Activated CD4-positive, CD25-positive, alpha-beta regulatory T cell treated with anti-CD3 and anti-CD28 coated beads, Interleukin-2, amount 50 U/mL, for 24 hours (primary cell): ENCODE data around the gene SPON1.
"Not testable (repeated sequence)": the region's sequence is repeated elsewhere in the genome, so short reads cannot be mapped to it uniquely, and the experiment has no call there.

ENCODE experiments used
- ATAC-seq, 2 donors: fragments of 150-1000 bp; cut with Tn5 transposase; one replicate each; pipeline ENCODE4 v1.10.0; 2021; ENCODE audit warnings: mild to moderate bottlenecking in 1 of 2, moderate library complexity in 1 of 2

Gene SPON1

DNA sequence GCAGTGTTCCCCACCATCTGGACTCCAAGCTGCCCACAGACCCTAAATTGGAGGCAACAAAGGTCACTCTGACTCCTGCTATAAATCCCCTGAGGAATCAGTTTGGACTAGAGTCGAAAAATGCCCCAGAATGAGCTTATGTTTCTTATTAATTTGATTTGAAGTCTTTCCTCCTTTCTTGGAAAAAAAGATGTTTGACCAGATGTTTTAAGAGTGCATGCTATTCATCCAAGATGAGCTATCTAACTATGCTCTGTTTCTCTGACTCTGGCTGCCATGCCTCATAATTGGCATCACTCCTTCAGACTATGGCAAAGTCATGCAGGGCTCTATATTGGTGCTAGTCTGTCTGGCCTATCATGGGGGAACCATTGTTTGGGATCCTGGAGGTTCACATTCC lies 174.0 kb downstream of the SPON1 start:
- ATAC-seq: no peak

GRCh38 chr11:14137284-14137683 lies 174.8 kb downstream of the SPON1 start:
- ATAC-seq: no peak

- ATAC-seq: no peak
These were observed 178.5 kb downstream of the SPON1 start for GRCh38 chr11:14140991-14141390.

GRCh38 chr11:14141676-14142075 lies 179.2 kb downstream of the SPON1 start:
- no peak for ATAC-seq

DNA sequence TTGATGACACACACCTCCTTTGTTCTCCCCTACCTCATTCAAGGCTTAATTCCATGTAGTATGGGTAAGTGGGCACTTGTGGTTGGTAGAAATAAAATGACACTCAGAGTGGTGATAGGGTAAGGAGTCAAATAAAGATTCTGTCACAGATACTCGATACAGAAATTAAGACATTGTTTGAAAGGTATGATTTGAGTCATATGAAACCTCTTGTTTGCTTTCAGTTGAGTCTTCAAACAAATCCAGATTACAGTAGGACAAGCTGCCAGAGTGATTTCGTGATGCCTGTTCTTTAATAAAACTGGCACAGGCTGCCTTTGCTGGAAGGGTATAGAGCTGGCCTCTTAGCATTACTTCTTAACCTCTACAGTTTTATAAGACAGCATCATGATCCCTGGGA lies 182.4 kb downstream of the SPON1 start:
- ATAC-seq: peak; percentile 81 to 82

DNA sequence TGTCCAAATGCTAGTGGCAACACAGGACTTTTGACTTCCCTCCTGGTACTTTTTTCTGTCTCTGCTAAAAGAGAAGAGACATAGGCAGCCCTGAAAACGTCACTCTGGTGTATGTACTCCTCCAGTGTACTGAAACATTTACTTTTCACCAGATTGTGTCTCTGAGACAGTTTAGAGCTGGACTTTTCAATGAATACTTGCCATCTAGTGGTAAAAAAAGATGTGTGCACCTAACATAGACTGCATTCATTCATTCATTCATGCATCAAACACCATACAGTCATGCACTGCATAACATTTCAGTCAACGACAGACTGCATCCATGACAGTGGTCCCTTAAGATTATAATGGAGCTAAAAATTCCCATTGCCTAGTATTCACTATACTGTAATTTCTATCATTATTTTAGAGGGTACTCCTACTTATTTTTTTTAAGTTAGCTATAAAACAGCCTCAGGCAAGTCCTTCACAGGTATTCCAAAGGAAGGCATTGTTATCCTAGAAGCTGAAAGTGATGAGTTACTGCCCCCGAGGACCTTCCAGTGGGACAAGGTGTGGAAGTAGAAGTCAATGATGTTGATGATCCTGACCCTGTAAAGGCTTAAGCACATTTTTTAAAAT lies 186.2 kb downstream of the SPON1 start:
- ATAC-seq: no peak

- no peak for ATAC-seq
These were observed 187.2 kb downstream of the SPON1 start for GRCh38 chr11:14149683-14150082.

DNA sequence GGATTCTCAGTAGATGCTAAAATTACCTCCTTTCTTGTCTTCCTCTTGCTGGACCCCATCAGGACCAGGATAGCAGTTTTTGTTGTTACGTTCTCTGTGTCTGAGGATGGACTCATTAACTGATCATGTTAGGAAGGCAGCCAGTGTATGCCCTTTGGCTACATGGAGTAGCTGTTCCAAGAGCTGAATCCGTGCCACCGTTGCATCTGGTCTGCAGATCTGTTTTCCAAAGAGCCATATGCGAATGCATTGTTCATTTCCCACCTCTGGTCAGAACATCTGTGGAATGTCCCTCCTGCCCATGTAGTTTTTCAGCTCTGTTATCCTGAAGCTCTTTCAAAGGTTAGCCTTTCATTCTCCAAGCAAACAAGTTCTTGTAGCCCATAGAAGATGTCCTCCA lies 188.4 kb downstream of the SPON1 start:
- ATAC-seq: no peak

DNA sequence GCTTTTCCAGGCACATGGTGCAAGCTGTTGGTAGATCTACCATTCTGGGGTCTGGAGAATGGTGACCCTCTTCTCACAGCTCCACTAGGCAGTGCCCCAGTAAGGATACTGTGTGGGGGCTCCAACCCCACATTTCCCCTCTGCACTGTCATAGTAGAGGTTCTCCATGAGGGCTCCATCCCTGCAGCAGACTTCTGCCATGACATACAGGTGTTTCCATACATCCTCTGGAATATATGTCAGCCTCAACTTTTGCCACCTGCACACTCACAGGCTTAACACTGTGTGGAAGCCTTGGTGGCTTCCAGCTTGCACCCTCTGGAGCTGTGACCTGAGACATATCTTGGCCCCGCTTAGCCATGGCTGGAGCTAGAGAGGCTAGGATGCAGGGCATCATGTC lies 191.6 kb downstream of the SPON1 start:
- not testable (repeated sequence) for ATAC-seq

- no peak for ATAC-seq
These were observed 195.9 kb downstream of the SPON1 start for GRCh38 chr11:14158393-14158792.

GRCh38 chr11:14163576-14163975 lies 201.1 kb downstream of the SPON1 start:
- no peak for ATAC-seq

- ATAC-seq: not testable (repeated sequence)
These were observed 211.2 kb downstream of the SPON1 start for GRCh38 chr11:14173679-14174078.

DNA sequence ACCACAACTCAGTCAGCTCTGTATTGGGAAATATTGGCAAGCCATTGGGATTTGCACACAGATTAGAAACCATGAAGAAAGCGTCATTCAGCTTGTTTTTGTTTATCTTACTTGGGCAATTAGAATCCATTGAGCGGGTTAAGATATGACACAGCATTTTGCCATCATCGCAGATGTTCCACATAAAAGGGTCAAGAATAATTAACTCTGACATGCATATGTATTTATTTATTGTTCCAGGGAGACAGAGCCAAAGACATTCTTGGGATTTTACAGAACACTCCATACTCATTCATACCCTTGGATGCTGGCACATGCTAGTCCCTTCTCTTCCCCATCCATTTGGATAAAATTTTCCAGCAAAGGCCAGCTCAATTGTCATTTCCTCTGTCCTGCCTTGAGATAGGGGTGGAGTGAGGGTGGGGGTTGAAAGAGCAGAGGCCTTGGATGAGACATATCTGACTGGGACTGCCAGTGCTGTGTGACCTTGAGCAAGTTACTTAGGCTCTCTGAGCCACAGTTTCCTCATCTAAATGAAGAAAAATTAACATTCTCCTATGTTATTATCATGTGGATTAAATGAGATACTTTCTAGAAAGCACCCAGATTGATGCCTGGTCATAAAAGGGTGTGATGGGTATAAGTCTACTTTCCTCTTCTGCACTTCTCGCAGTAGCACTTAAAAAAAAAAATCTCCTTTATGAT lies 216.7 kb downstream of the SPON1 start:
- ATAC-seq: no peak

DNA sequence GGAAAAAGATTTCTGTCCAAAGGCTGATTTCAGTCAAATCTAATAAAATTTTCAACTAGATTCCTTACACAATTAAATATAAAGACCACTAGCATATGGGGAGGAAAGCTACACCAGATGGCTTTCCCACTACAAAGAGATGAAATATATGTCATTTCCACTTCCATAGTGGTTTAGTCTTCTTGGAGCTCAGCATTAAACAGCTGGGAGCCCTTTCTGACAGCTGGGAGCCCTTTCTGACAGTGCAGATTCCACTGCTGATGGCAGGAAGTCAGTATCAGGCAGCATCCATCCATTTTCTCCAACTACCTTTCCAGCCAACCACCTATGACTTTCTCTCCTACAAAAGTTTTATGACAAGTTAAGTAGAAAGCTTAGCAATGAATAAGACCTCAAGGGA lies 218.6 kb downstream of the SPON1 start:
- no peak for ATAC-seq

DNA sequence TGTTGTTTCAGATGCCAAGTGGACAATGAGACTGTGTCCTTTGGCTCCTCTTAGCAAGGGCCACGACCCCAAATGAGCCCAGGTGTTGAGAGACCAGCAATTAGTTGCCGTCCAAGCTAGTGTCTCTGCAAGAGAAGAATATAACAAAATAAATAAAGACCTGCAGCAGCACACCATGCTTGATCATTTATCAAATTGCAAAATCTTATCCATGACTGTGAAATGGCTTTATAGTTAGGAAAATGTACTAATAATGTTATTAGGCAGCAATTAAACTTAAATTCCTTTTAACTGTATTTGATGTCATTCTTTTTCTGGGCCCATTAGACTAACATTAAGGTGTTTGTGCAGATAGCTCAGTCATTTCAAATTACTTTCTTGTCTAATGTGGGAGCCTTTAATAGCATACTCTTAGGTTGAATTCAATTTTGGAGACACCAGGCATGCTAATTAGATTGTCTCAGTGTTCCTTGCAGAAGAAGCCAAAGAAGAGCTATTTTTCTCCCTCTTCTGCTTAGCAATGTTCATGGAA lies 220.4 kb downstream of the SPON1 start:
- ATAC-seq: no peak

- ATAC-seq: no peak
These were observed 221.8 kb downstream of the SPON1 start for GRCh38 chr11:14184028-14184940.

DNA sequence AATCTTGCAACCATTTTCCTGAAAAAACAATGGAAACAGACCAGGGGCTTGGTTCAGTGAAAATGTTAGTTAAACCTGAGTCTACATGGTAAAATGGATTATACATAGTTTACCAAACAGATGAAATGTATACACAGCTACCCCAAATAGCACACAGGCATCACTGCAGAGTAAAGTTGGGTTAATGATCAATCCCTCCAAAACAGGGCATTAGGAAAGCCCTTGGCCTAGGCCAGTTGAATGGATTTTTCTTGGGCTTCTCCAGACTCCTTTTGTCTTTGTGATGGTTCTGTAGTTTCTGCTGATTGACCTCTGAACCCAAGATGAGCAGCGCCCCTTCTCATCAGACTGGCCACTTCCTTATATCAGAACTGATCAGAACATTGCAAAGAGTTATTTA lies 222.9 kb downstream of the SPON1 start:
- ATAC-seq: no peak

- ATAC-seq: no peak
These were observed 223.7 kb downstream of the SPON1 start for GRCh38 chr11:14186046-14186775.

GRCh38 chr11:14189874-14190273 lies 227.4 kb downstream of the SPON1 start:
- ATAC-seq: no peak

- no peak for ATAC-seq
These were observed 228.7 kb downstream of the SPON1 start for GRCh38 chr11:14190992-14191778.

- ATAC-seq: no peak
These were observed 231.1 kb downstream of the SPON1 start for GRCh38 chr11:14193644-14194043.
